Left ventricle myocardium inferior (tissue), 1 donor: ENCODE results near the gene PPP1R13L. TPM values are rescaled to one million over a fixed set of nuclear protein-coding genes. Genes with fewer than 3 reads are reported as not detected.

Source experiments
- DNase-seq: peaks from one replicate; pipeline ENCODE4 v3.0.0-alpha.2; 2020
- H3K27ac ChIP-seq: fragments of 200-600 bp; replicated peaks from 2 replicates; pipeline ENCODE4 v1.8.0; 2021
- H3K27me3 ChIP-seq: fragments of 200-600 bp; 2 replicates; pipeline ENCODE4 v1.8.0; 2021; ENCODE audit warnings: low read depth
- H3K36me3 ChIP-seq: fragments of 200-600 bp; 2 replicates; pipeline ENCODE4 v1.8.0; 2021
- H3K4me1 ChIP-seq: fragments of 200-600 bp; 2 replicates; pipeline ENCODE4 v1.8.0; 2021
- H3K4me3 ChIP-seq: fragments of 200-600 bp; 2 replicates; pipeline ENCODE4 v1.8.0; 2021; ENCODE audit warnings: mild to moderate bottlenecking, moderate library complexity
- H3K9me3 ChIP-seq: fragments of 200-600 bp; replicated peaks from 2 replicates; pipeline ENCODE4 v1.8.0; 2021
- CTCF ChIP-seq: fragments of 200-600 bp; IDR thresholded peaks from 2 replicates; pipeline ENCODE4 v1.8.0; 2021; ENCODE audit warnings: antibody characterized with exemption, mild to moderate bottlenecking, borderline replicate concordance
- intact Hi-C: fragments of 100-400 bp; cut with micrococcal nuclease; formaldehyde crosslinking; loops from one replicate; pipeline ENCODE4 v1.11.0; 2022
- total RNA-seq: library from RNA; stranded (reverse); fragmentation: NEBNext Ultra II Directional; extraction: Animal tissue kit (Norgen Biotek cat#: 25700); gene quantifications from one replicate; pipeline ENCODE4 v1.2.1, GENCODE V29; 2021
- donor health status: DM: no; HTN: yes; CAD: no; lungs with severe emphysema.

The PPP1R13L gene
- total RNA-seq, 1 donor from 2014 or later, result 207 TPM

DNA sequence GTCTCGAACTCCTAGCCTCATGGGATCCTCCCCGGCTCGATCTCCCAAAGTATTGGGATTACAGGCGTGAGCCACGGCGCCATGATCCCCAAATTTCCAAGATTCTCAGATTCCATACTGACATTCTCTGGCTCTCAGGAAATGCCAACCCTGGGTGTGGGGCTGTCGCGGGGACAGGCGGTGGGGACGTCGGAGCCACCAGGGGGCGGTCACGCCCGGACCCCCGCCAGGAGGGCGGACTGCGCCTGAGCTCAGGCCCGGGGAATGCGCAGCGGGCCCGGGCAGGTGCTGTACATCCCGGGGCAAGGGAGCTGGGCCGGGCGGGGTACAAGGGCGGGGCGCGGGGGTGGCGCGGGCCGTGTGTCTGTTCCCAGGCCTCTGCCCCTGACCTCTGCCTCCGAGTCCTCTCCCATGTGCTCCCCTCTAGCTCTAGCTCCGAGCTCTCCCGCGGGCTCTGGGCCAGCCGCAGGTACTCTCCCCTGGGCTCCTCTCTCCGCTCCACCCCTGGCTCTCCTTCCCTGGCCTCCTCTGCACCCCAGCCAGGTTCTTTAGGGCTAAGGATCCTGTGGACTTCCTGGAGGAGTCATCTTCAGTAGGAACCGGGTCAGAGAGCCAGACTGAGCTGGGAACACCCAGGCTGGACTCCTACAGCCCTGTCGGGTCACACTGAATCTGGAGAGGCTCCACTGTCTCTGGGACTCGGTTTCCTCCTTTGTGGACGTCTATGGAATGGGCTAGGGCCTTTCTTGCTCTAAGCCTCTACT lies 2.4 kb downstream of the PPP1R13L start:
- Histone ChIP-seq H3K27me3 (no peaks in the 10 kb centered on the region), H3K4me3 (peak overlapping the region; percentile 88), H3K9me3 (no peaks in the 10 kb centered on the region), H3K27ac (peak overlapping the region; percentile 97), H3K36me3 (peaks cover 12% of the 10 kb centered on the region), H3K4me1 (peaks cover 93% of the 10 kb centered on the region)
- peak; percentile 71 for TF ChIP-seq CTCF
- peak; percentile 62 for DNase-seq
- intact Hi-C loops, result no loop called here

GRCh38 chr19:45401815-45402214 lies 3.1 kb downstream of the PPP1R13L start:
- peaks cover 87% of the 10 kb centered on the region for H3K4me1 ChIP-seq
- no peak for TF ChIP-seq CTCF
- H3K9me3 ChIP-seq, result no peaks in the 10 kb centered on the region
- DNase-seq, result no peak
- H3K36me3 ChIP-seq, result peaks cover 16% of the 10 kb centered on the region
- peak overlapping the region; percentile 88 for H3K4me3 ChIP-seq
- intact Hi-C loops, result no loop called here
- peak overlapping the region; percentile 97 for H3K27ac ChIP-seq
- H3K27me3 ChIP-seq, result no peaks in the 10 kb centered on the region

DNA sequence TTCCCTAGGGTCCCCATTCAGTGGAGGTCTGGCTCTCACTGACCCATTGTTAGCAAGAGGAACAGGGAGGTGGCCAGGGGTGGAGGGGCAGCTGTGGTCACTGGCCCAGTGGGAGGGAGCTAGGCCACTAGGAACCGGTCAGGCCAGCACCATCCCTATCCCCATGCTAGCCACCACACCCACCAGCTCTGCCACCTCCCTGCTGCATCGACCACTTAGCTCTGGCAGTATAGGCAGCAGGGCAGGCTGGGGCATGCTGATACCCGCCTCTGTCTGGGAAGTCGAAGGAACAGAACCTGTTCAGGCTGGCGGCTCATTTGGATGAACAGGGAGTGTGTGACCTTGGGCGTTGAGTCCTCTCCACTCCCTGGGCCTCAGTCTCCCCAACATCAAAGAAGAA lies 4.7 kb downstream of the PPP1R13L start:
- H3K27me3 ChIP-seq, result no peaks in the 10 kb centered on the region
- no peaks in the 10 kb centered on the region for H3K9me3 ChIP-seq
- intact Hi-C loops, result no loop called here
- H3K4me3 ChIP-seq, result no peak overlapping the region
- no peak for DNase-seq
- no peak for TF ChIP-seq CTCF
- H3K27ac ChIP-seq, result peak overlapping the region; percentile 60
- H3K4me1 ChIP-seq, result peaks cover 72% of the 10 kb centered on the region
- H3K36me3 ChIP-seq, result peaks cover 29% of the 10 kb centered on the region

DNA sequence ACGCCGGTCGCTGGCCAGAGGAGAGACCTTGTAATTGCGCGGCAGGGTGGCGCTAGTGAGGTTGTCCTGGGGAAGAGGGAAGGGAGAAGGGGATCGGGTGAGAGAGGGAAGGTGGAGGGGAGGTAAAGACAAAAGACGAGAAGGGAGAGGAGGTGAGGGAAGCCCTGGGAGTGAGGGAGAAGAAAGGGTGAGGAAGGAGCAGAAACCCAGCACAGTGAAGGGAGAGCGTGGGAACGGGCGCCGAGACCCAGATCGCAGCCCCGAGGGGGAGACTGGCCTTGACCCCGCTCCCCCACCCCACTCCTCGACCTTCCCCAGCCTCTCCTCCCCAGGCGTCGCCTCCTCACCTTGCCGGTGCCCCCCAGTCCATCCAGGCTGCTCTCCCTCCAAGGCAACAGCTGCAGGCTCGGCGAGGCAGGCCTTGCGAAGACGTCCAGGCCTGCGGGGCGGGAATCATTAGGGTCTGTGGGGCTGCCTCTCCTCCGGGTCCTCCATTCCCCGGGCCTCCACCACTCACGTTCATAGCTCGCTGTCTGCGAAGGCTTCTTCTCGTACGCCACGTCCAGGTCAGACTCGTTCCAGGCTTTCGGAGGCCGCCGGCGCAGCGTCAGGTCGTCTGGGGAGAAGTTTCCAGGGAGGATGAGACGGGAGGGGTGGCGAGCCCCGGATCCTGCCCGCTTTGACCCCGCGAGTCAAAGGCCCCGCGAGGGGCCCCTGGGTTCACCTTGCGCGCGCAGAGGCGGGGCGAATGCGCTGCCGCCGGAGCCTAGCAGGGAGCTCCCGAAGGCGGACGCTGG lies 8.8 kb downstream of the PPP1R13L start:
- no peaks in the 10 kb centered on the region for H3K27me3 ChIP-seq
- H3K4me3 ChIP-seq, result no peak overlapping the region
- H3K9me3 ChIP-seq, result no peaks in the 10 kb centered on the region
- H3K4me1 ChIP-seq, result peaks cover 36% of the 10 kb centered on the region
- intact Hi-C loops, result no loop called here
- H3K36me3 ChIP-seq, result peaks cover 62% of the 10 kb centered on the region
- no peak for TF ChIP-seq CTCF
- no peak for DNase-seq
- H3K27ac ChIP-seq, result no peak overlapping the region

DNA sequence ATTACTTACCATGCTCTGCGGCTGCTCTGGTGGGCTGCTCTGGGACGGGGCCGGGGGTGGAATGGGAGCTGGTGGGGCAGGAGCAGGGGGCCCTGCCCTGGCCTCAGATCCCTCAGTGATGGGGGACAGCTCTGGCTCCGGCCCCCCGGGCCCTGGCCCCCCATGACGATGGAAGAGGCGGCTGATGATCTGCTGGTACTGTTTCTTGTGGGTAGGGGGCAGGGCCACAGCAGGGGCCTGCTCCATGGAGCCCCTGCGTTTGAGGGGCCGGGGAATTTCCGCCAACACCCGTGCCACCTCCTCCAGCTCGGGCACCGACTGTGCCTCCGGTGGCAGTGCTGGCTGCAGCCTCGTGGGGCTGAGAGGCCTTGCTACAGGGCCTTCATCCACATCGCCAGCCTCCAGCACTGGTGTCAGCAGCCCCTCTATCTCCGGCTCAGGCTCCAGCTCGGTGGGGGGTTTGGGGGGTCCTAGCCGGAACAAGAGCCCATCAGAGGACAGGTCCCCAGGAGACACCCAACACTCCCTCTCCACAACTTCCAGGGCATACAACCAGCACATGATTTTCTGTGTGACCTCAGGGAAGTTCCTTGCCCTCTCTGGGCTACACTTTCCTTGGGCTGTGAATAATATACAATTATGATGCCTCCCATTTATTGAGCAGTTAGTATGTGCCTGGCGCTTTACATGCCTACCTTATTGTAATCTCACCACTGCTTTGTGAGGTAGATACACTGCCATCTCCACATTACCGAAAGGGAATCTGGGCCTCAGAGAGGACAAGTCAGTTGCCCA lies 12.8 kb downstream of the PPP1R13L start:
- Histone ChIP-seq H3K9me3 (no peaks in the 10 kb centered on the region), H3K4me3 (no peak overlapping the region), H3K4me1 (peaks cover 6% of the 10 kb centered on the region), H3K36me3 (peaks cover 58% of the 10 kb centered on the region), H3K27me3 (no peaks in the 10 kb centered on the region), H3K27ac (no peak overlapping the region)
- no peak for DNase-seq
- no peak for TF ChIP-seq CTCF
- intact Hi-C loops, result no loop called here
